Measurements from ENCODE around the gene CWC22. TPM values are rescaled to one million over a fixed set of nuclear protein-coding genes. Genes with fewer than 3 reads are reported as not detected.

CWC22 gene
- total and polyA plus RNA-seq, 2 of the 8 experiments (the other 6 are each of a cell fraction or from before 2014, with no cell fraction given): 3.7 to 34.0 TPM

DNA sequence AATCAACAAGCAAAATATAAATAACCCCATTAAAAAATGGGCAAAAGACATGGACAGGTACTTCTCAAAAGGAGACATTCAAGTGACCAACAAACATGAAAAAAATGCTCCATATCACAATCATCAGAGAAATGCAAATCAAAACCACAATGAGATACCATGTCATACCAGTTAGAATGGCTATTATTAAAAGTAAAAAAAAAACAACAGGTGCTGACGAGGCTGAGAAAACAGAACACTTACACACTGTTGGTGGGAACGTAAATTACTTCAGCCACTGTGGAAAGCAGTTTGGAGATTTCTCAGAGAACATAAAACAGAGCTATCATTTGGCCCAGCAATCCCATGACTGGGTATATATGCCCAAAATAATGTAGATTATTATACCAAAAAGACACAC, 69.1 kb downstream of the CWC22 start:
- Histone ChIP-seq H4K5ac (ENCODE audit: insufficient read length, low read depth, low read length) (no peak overlapping the region), H3K4me2 (ENCODE audit: insufficient read depth in 1 of 2, low read depth in 2 of 2, low read length in 2 of 2) (no peak overlapping the region), H3K9me3 (ENCODE audit: insufficient read depth in 2 of 2, low read depth in 1 of 2, low read length in 1 of 2) (no peaks in the 10 kb centered on the region), H3K4me1 (replicated peaks in 1 of 4; ENCODE audit: control insufficient read depth in 3 of 4, insufficient read depth in 4 of 4, low read length in 3 of 4) (peaks cover 0 to 2% (median 0%) of the 10 kb centered on the region in 4 experiments; a peak in 1 of 7 replicates), H3K79me2 (ENCODE audit: control insufficient read depth in 1 of 2, insufficient read depth in 2 of 2, low read length in 2 of 2) (no peaks in the 10 kb centered on the region), H2AFZ (ENCODE audit: low read length) (no peak overlapping the region), H4K20me1 (replicated peaks in 1 of 2; ENCODE audit: control insufficient read depth in 1 of 2, insufficient read depth in 2 of 2, low read length in 2 of 2) (no peaks in the 10 kb centered on the region), H3K56ac (replicated peaks; ENCODE audit: insufficient read length, low read depth, low read length) (no peak overlapping the region), H2BK5ac (ENCODE audit: low read depth, low read length) (no peak overlapping the region), H2BK20ac (ENCODE audit: low read length) (no peak overlapping the region), H4K8ac (ENCODE audit: extremely low read depth, insufficient read depth, low read length) (no peak overlapping the region), H3K23ac (ENCODE audit: insufficient read length) (no peak overlapping the region), H3K23me2 (ENCODE audit: low read depth, low read length) (no peaks in the 10 kb centered on the region), H2BK12ac (ENCODE audit: low read depth, low read length) (no peak overlapping the region), H3K27me3 (replicated peaks in 1 of 4; ENCODE audit: control insufficient read depth in 3 of 4, extremely low read depth in 1 of 4, insufficient read depth in 3 of 4, low read length in 3 of 4) (peaks cover 0 to 3% (median 0%) of the 10 kb centered on the region in 4 experiments; a peak in 1 of 7 replicates), H3K18ac (ENCODE audit: extremely low read depth, low read length) (no peak overlapping the region), H2BK120ac (replicated peaks; ENCODE audit: low read depth, low read length) (no peak overlapping the region), H2BK15ac (ENCODE audit: low read length) (no peak overlapping the region), H3K79me1 (ENCODE audit: low read depth, low read length) (no peaks in the 10 kb centered on the region), H3K27ac (ENCODE audit: low read depth, low read length) (no peak overlapping the region), H2AK5ac (ENCODE audit: low read depth, low read length) (no peak overlapping the region), H3K4me3 (ENCODE audit: extremely low read depth in 1 of 4, insufficient read depth in 2 of 4, low read depth in 3 of 4, low read length in 4 of 4) (no peak overlapping the region), H3K9ac (replicated peaks in 1 of 4; ENCODE audit: extremely low read depth in 1 of 4, low read depth in 3 of 4, low read length in 3 of 4) (no peak overlapping the region), H3K36me3 (ENCODE audit: control insufficient read depth in 2 of 4, insufficient read depth in 4 of 4, low read length in 3 of 4) (no peaks in the 10 kb centered on the region), H4K91ac (replicated peaks; ENCODE audit: insufficient read length, low read length) (no peak overlapping the region), H3K4ac (replicated peaks; ENCODE audit: insufficient read length, low read depth, low read length) (no peak overlapping the region), H3K14ac (ENCODE audit: insufficient read length) (no peak overlapping the region)
- ChIA-PET POLR2A (ENCODE audit: partially characterized antibody) (no interaction called here), CTCF (ENCODE audit: partially characterized antibody) (interaction anchor here (1.0 to 7.0 kb wide), 5 partner anchors 10 to 139 kb away, joined by 4 to 72 read pairs (median 23); no protein-coding TSS in a partner anchor)
- FAIRE-seq: no peak
- TF ChIP-seq RNF2 (IDR thresholded peaks at IDR 0.05; ENCODE audit: borderline replicate concordance, low read depth, low read length, missing control alignments, poor library complexity, severe bottlenecking) (no peak), CHD2 (IDR thresholded peaks at IDR 0.05; ENCODE audit: low read length) (no peak), CEBPB (IDR thresholded peaks at IDR 0.05; ENCODE audit: low read depth, low read length) (no peak), GABPA (IDR thresholded peaks at IDR 0.05; ENCODE audit: borderline replicate concordance, insufficient read depth, low read length) (no peak)
- DNase-seq (ENCODE audit: low read depth in 1 of 2, low spot score in 2 of 2): no peak
- 90% methylated on average over 2 of the region's 2 CpGs; no CpG with 5 or more reads in 1 of the 2 experiments for WGBS, 2 experiments (ENCODE audit: extremely low coverage in 1 of 2, insufficient coverage in 1 of 2, insufficient read length in 1 of 2, insufficient replicate concordance in 2 of 2, low coverage in 1 of 2, low lambda C conversion rate in 2 of 2, missing lambda C conversion rate in 1 of 2)

Data from H1 (cell line).